GM12878 (cell line): ENCODE data around the gene ELP1. TPM values are rescaled to one million over a fixed set of nuclear protein-coding genes. Genes with fewer than 3 reads are reported as not detected.

ENCODE experiments used
- ATAC-seq: fragments of 200-7000 bp; cut with Tn5 transposase; 3 replicates; pipeline ENCODE4 v1.9.1; 2020; ENCODE audit warnings: mild to moderate bottlenecking, moderate library complexity
- BruUV-seq: library from RNA; stranded (reverse); fragments of 400-500 nt; replicated peaks from 2 replicates; lab custom pipeline; 2021; lab: Mats Ljungman, UMichigan
- CTCF ChIA-PET: fragments of 300-600 bp; sonication (Branson Sonifier 250); formaldehyde crosslinking; extraction: SDS; loops from one replicate; lab custom pipeline; 2021; ENCODE audit warnings: inconsistent platforms; lab: Yijun Ruan, JAX
- POLR2A ChIA-PET: fragments of 350-600 bp; formaldehyde crosslinking; extraction: SDS; loops from one replicate; lab custom pipeline; 2021; ENCODE audit warnings: inconsistent platforms; lab: Charles Lee
- RAD21 ChIA-PET: fragments of 300-600 bp; sonication (Branson Sonifier 250); formaldehyde crosslinking; loops from one replicate; lab custom pipeline; 2023; ENCODE audit warnings: antibody characterized with exemption; ENCODE audit not compliant: unreplicated experiment; lab: Charles Lee
- SMC1A ChIA-PET: fragments of 300-600 bp; sonication (Branson Sonifier 250); formaldehyde crosslinking; loops from one replicate; lab custom pipeline; 2023; ENCODE audit not compliant: unreplicated experiment, uncharacterized antibody; lab: Charles Lee
- DNase-seq: peaks from one replicate; pipeline ENCODE4 v3.0.0-alpha.2; 2011; ENCODE audit warnings: low read depth, low spot score
- FAIRE-seq: peaks from 3 replicates; lab custom pipeline; 2011; peaks lifted over from hg19 to GRCh38; lab: Jason Lieb, UNC
- H2AFZ ChIP-seq: 2 replicates; pipeline ENCODE4 v1.6.0; 2011; ENCODE audit warnings: low read depth, low read length, control low read depth; ENCODE audit not compliant: control insufficient read depth
- H3K27ac ChIP-seq: 2 replicates; pipeline ENCODE4 v1.5.1; 2011; ENCODE audit warnings: control low read depth; ENCODE audit not compliant: control insufficient read depth, insufficient read depth
- H3K27me3 ChIP-seq, 2 experiments: replicated peaks in 1 of 2; 2 replicates each; pipeline versions ENCODE4 v1.6.0 to v1.6.1; 2011; ENCODE audit warnings: low read length in 1 of 2; ENCODE audit not compliant: control insufficient read depth in 2 of 2, insufficient read depth in 2 of 2
- H3K36me3 ChIP-seq, 2 experiments: 2 replicates each; pipeline ENCODE4 v1.5.1; 2011; ENCODE audit warnings: low read length in 1 of 2; ENCODE audit not compliant: control insufficient read depth in 2 of 2, insufficient read depth in 2 of 2
- H3K4me1 ChIP-seq: 2 replicates; pipeline ENCODE4 v1.6.1; 2011; ENCODE audit warnings: mild to moderate bottlenecking, low read length, moderate library complexity, mixed read lengths; ENCODE audit not compliant: control insufficient read depth, insufficient read depth
- H3K4me2 ChIP-seq: 2 replicates; pipeline ENCODE4 v1.6.0; 2011; ENCODE audit warnings: control low read depth; ENCODE audit not compliant: control insufficient read depth, insufficient read depth
- H3K4me3 ChIP-seq: fragments of 200-600 bp; sonication (generic); 2 replicates; pipeline ENCODE4 v1.5.1; 2016
- H3K79me2 ChIP-seq: 2 replicates; pipeline ENCODE4 v1.6.0; 2011; ENCODE audit warnings: low read length; ENCODE audit not compliant: control insufficient read depth, insufficient read depth
- H3K9ac ChIP-seq: 2 replicates; pipeline ENCODE4 v1.8.0; 2011; ENCODE audit warnings: low read length, control low read depth, mixed read lengths; ENCODE audit not compliant: control insufficient read depth, insufficient read depth
- H3K9me3 ChIP-seq: replicated peaks from 3 replicates; pipeline ENCODE4 v1.5.1; 2011; ENCODE audit warnings: mild to moderate bottlenecking, low read length; ENCODE audit not compliant: control insufficient read depth, insufficient read depth
- H4K20me1 ChIP-seq: 2 replicates; pipeline ENCODE4 v1.6.0; 2011; ENCODE audit not compliant: control insufficient read depth, insufficient read depth
- ASH2L ChIP-seq: fragments of 300-600, 200-600 bp; sonication (generic); IDR thresholded peaks from 2 replicates; pipeline ENCODE4 v1.6.1; 2017; ENCODE audit warnings: low read depth, mild to moderate bottlenecking, borderline replicate concordance
- CHD4 ChIP-seq: fragments of 200-600 bp; sonication (generic); IDR thresholded peaks from 2 replicates; pipeline ENCODE4 v1.6.1; 2016; ENCODE audit warnings: mild to moderate bottlenecking
- DPF2 ChIP-seq: fragments of 450-650 bp; IDR thresholded peaks from 2 replicates; pipeline ENCODE4 v1.6.1; 2017; ENCODE audit warnings: mild to moderate bottlenecking
- FOXK2 ChIP-seq: fragments of 450-650 bp; IDR thresholded peaks from 2 replicates; pipeline ENCODE4 v1.6.1; 2017; ENCODE audit warnings: mild to moderate bottlenecking, moderate library complexity
- HDAC2 ChIP-seq: fragments of 200-600 bp; sonication (generic); IDR thresholded peaks from 2 replicates; pipeline ENCODE4 v1.6.1; 2017
- HDGF ChIP-seq: fragments of 450-650 bp; IDR thresholded peaks from 2 replicates; pipeline ENCODE4 v1.6.1; 2016; ENCODE audit warnings: antibody characterized with exemption
- JUND ChIP-seq: IDR thresholded peaks from 2 replicates; pipeline ENCODE4 v1.6.1; 2012; ENCODE audit warnings: low read depth, mild to moderate bottlenecking, low read length, improper control_type of control experiment, moderate library complexity
- MXI1 ChIP-seq: fragments of 150-350 bp; IDR thresholded peaks from 2 replicates; pipeline ENCODE4 v1.6.1; 2011; ENCODE audit warnings: low read depth, mild to moderate bottlenecking, inconsistent platforms, low read length, improper control_type of control experiment
- NFIC ChIP-seq: IDR thresholded peaks from 2 replicates; pipeline ENCODE4 v1.6.1; 2012; ENCODE audit warnings: low read depth, mild to moderate bottlenecking, inconsistent platforms, low read length, moderate library complexity
- POLR2AphosphoS2 ChIP-seq: IDR thresholded peaks from 2 replicates; pipeline ENCODE4 v1.6.1; 2011; ENCODE audit warnings: low read depth, mild to moderate bottlenecking, low read length, improper control_type of control experiment, moderate library complexity
- STAT3 ChIP-seq: IDR thresholded peaks from 2 replicates; pipeline ENCODE4 v1.6.1; 2011; ENCODE audit warnings: low read depth, low read length, improper control_type of control experiment
- TAF1 ChIP-seq: IDR thresholded peaks from 2 replicates; pipeline ENCODE4 v1.6.1; 2011; ENCODE audit warnings: mild to moderate bottlenecking, low read depth, low read length, borderline replicate concordance
- USF2 ChIP-seq: IDR thresholded peaks from 2 replicates; pipeline ENCODE4 v1.6.1; 2011; ENCODE audit warnings: low read depth, low read length, improper control_type of control experiment, borderline replicate concordance
- ZNF622 ChIP-seq: fragments of 450-650 bp; IDR thresholded peaks from 2 replicates; pipeline ENCODE4 v1.6.1; 2017; ENCODE audit warnings: mild to moderate bottlenecking, inconsistent platforms
- WGBS: methylation state at CpG from one replicate; pipeline ENCODE4 v1.1.6; 2016; ENCODE audit warnings: low lambda C conversion rate; ENCODE audit not compliant: insufficient replicate concordance, insufficient coverage; ENCODE audit errors: missing lambda C conversion rate; 5-methylcytosine and 5-hydroxymethylcytosine counted together
- in situ Hi-C: fragments of 300-500 bp; cut with MboI; formaldehyde crosslinking; loops from 9 replicates; pipeline ENCODE4 v1.14.3; 2018; ENCODE audit warnings: mixed read lengths
- intact Hi-C: fragments of 100-400 bp; cut with micrococcal nuclease; formaldehyde crosslinking; loops from one replicate; pipeline ENCODE4 v1.14.2; 2022; ENCODE audit not compliant: unreplicated experiment
- polyA plus RNA-seq, 11 experiments: library from polyadenylated mRNA; depleted of rRNA in 4 of 11; unstranded in 6 of 11; stranded (reverse) in 5 of 11; fragments of >200 nt; fragmentation: Nextera tagmentation in 4 of 11; fragmentation: Illumina TruSeq in 1 of 11; extraction: Ambion mirVana in 4 of 11; extraction: Trizol in 1 of 11; gene quantifications; 1 replicate in 1 of 11; 2 replicates in 10 of 11; pipeline versions ENCODE4 v1.2.1 to v1.2.3, GENCODE V29; 2011 to 2016; ENCODE audit warnings: inconsistent platforms in 2 of 11, missing spikeins in 2 of 11, low read depth in 1 of 11
- total RNA-seq, 4 experiments: library from RNA; depleted of rRNA in 3 of 4; stranded (reverse); fragments of >200 nt in 3 of 4; fragmentation: Illumina TruSeq in 1 of 4; extraction: Trizol in 1 of 4; gene quantifications; 2 replicates each; pipeline versions ENCODE4 v1.2.1 to v1.2.3, GENCODE V29; 2013 to 2021

The ELP1 gene
- total and polyA plus RNA-seq, 10 of the 15 experiments (the other 5 are each of a cell fraction or from before 2014, with no cell fraction given): 9.7 to 29.9 (median 26.0) TPM

GRCh38 chr9:108973895-108974294 lies 40.0 kb upstream of the ELP1 start:
- no TSS peak for BruUV-seq

GRCh38 chr9:108972626-108973209 lies 38.8 kb upstream of the ELP1 start:
- CTCF ChIA-PET: no interaction called here
- FAIRE-seq (no peak), ATAC-seq (no peak), DNase-seq (no peak)
- Histone ChIP-seq H3K4me1 (no peaks in the 10 kb centered on the region), H3K36me3 (no peaks in the 10 kb centered on the region; a peak in 1 of 4 replicates), H3K4me3 (no peak overlapping the region), H3K27ac (no peak overlapping the region), H4K20me1 (no peaks in the 10 kb centered on the region), H3K79me2 (no peaks in the 10 kb centered on the region), H2AFZ (no peak overlapping the region), H3K9ac (no peak overlapping the region), H3K9me3 (no peaks in the 10 kb centered on the region; the same call in 2 of the 3 replicates), H3K4me2 (no peak overlapping the region), H3K27me3 (no peaks in the 10 kb centered on the region)
- TF ChIP-seq TAF1 (no peak), DPF2 (no peak), USF2 (no peak), CHD4 (no peak), ZNF622 (no peak), POLR2AphosphoS2 (no peak), STAT3 (no peak), HDGF (no peak), ASH2L (no peak), JUND (no peak), FOXK2 (no peak)
- POLR2A ChIA-PET: no interaction called here
- intact Hi-C loops: no loop called here
- SMC1A ChIA-PET: no interaction called here
- no TSS peak for BruUV-seq
- 96% methylated on average over 2 of the region's 2 CpGs for WGBS
- RAD21 ChIA-PET: no interaction called here
- in situ Hi-C loops: no loop called here

More at GRCh38 chr9:108973895-108974294, 40.0 kb upstream of the ELP1 start:
- intact Hi-C loops (no loop called here), in situ Hi-C loops (no loop called here)
- Histone ChIP-seq H2AFZ (no peak overlapping the region), H3K4me2 (no peak overlapping the region), H3K27me3 (no peaks in the 10 kb centered on the region), H4K20me1 (no peaks in the 10 kb centered on the region), H3K36me3 (peaks cover 1 to 3% of the 10 kb centered on the region in 2 experiments; a peak in 2 of 4 replicates), H3K9ac (no peak overlapping the region), H3K9me3 (no peaks in the 10 kb centered on the region; the same call in 2 of the 3 replicates), H3K4me1 (no peaks in the 10 kb centered on the region), H3K27ac (no peak overlapping the region), H3K79me2 (no peaks in the 10 kb centered on the region), H3K4me3 (no peak overlapping the region)
- ChIA-PET CTCF (no interaction called here), SMC1A (interaction anchor here (0.8 kb wide), 1 partner anchor 20 kb away, joined by 3 read pairs; no protein-coding TSS in a partner anchor), RAD21 (no interaction called here), POLR2A (interaction anchor here (0.6 kb wide), 1 partner anchor 32 kb away, joined by 3 read pairs; no protein-coding TSS in a partner anchor)
- FAIRE-seq (no peak), DNase-seq (no peak), ATAC-seq (no peak)
- WGBS: 72% methylated on average over 5 of the region's 5 CpGs
- no peak for TF ChIP-seq HDAC2
- TF ChIP-seq MXI1: no peak
- TF ChIP-seq NFIC: no peak
